Retina (tissue), 1 donor: Measurements from ENCODE around the gene IQCH.
"Not testable (repeated sequence)": the region's sequence is repeated elsewhere in the genome, so short reads cannot be mapped to it uniquely, and the experiment has no call there.

ENCODE experiments used
- DNase-seq: peaks from one replicate; pipeline ENCODE4 v3.0.0-alpha.2; 2016

IQCH gene

GRCh38 chr15:67361100-67361499, 106.5 kb downstream of the IQCH start:
- DNase-seq: no peak

GRCh38 chr15:67363712-67364111, 109.1 kb downstream of the IQCH start:
- DNase-seq: not testable (repeated sequence)

- no peak for DNase-seq
Measured at GRCh38 chr15:67365994-67366393, 111.4 kb downstream of the IQCH start.

DNA sequence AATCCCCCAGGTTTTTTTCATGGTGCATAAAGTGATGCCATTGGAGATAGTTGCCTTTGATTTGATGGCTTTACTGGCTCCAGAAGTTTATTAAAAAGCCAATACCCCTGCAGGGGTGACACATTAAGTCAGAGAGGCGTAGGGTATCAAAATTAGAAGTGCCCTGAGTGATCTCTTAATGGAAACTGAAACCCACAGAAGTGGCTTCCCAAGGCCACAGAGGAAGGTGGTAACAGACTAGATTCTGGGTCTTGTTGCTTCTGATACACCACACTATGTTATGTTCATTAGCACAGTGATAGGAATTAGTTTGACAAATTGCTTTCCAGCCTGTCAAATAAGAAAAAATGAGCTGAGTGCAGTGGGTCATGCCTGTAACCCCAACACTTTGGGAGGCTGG, 112.3 kb downstream of the IQCH start:
- no peak for DNase-seq

- DNase-seq: no peak
Measured at GRCh38 chr15:67369359-67369998, 114.9 kb downstream of the IQCH start.

DNA sequence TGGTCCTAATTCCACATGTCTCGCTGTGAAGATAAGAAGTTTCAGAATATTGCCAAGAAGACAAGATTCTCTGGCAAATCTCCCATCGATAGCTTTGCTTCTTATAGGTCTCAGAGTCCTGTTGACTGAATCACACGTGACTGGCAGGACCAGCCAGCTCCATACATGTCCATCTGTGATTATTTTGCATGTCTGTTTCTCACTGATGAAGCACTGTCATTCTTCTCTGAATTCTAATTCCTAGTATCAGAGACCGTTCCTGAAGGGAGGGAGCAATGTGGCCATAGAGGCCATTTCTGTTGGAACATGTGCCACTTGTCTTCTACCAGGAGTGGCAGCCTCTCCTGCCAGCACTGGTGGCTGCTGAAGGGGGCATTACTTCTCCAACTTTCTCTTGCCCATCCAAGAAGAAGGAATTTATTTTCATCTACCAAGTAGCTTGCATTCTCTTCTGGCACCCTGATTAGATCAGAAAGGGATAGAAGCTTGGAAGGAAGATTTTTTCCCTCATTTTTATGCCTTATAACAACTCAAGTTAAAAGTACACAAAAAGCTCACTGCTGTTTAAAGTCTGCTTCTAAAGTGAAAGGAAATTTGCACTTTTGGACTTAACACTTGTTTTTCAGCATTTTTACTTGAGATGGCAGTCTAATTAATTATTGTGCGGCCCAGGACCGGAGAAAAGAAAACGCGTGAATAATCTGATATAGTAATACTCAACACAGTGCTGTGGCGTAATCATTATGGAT, 115.8 kb downstream of the IQCH start:
- DNase-seq: no peak

DNA sequence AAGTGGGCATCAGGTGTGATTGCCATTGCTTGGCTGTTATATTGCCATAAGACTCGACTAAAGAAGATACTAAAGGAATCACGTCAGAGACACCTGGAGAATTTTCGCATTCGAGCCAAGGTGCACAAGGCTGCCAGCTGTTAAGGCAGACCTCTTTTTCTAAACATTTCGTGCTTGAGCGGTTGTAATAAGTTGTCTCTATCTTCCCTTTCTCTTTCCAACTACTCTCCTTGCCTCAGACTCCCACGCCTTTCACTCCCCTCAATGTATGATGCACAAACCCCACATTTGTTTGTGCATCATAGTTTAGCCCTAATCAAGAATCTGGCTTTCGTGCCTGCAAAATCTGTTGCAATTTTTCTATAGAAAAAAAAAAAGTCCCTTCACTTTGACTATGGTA, 118.0 kb downstream of the IQCH start:
- DNase-seq: peak; percentile 28

- peak; percentile 38 for DNase-seq
Measured at GRCh38 chr15:67372986-67373675, 118.5 kb downstream of the IQCH start.

- DNase-seq: no peak
Measured at GRCh38 chr15:67373971-67374370, 119.4 kb downstream of the IQCH start.

DNA sequence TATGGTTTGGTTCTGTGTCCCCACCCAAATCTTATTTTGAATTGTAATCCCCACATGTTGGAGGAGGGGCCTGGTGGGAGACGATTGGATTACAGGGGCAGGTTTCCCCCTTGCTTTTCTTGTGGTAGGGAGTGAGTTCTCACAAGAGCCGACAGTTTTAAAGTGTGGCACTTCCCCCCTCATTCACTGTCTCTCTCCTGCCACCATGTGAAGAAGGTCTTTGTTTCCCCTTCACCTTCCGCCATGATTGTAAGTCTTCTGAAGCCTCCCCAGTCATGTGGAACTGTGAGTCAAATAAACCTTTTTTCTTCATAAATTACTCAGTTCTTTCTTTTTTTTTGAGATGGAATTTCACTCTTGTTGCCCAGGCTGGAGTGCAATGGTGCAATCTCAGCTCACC, 124.9 kb downstream of the IQCH start:
- no peak for DNase-seq

GRCh38 chr15:67380921-67381320, 126.3 kb downstream of the IQCH start:
- no peak for DNase-seq

GRCh38 chr15:67381416-67382045, 126.9 kb downstream of the IQCH start:
- no peak for DNase-seq

GRCh38 chr15:67382723-67383122, 128.1 kb downstream of the IQCH start:
- DNase-seq: no peak

DNA sequence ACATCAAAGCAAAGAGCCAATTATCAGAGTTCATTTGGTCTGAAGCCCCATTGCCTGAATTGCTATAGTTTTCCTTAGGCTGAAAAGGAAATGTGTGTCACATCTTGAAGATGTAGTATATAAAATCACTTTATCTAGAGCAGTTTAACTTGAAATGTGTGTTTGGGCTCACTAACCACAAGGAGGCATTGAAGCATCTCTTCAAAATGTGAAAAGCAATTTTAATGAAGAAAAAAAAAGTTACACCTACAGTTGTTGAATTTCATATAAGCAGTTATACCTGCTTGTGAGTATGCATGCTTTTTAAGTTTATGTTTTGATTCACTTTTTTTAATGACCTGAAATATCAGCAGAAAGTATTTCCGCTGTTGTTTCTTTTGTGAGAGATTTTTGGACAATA, 129.3 kb downstream of the IQCH start:
- no peak for DNase-seq

DNA sequence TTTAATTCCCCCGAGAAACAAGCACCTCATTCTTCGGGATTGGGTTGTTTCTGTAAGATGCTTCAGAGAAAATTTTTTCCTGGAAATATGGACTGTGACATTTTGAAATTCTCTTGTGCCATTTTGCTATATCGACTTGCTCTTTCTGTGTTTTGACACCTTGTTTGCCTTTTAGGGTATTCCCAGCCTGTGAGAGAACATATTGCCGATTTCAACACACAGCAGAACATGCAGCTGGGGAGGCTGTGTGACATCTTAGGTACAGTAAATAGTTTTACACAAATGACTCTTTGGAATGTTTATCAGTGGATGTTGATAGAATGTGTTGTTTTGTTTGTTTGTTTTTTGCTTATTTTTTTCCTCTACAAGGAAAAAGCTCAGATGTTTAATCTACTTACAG, 130.2 kb downstream of the IQCH start:
- no peak for DNase-seq

DNA sequence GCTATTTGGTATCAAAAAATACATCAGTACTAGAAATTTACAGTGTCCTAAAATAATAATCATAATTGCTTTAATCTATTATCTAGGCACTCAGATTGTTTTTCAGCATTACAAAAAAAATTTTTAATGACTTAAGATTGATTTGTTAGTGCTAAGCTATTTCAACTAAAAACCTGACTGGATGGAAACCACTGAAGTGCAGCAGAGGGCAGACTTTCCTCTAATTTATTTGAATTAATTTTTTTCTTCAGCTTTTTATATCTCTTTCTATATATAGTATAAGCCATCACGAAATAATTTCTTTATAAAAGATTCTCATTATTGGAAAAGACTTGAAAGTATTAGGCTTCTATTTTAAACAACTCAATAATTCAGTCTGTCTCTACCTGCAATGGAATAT, 131.4 kb downstream of the IQCH start:
- no peak for DNase-seq

DNA sequence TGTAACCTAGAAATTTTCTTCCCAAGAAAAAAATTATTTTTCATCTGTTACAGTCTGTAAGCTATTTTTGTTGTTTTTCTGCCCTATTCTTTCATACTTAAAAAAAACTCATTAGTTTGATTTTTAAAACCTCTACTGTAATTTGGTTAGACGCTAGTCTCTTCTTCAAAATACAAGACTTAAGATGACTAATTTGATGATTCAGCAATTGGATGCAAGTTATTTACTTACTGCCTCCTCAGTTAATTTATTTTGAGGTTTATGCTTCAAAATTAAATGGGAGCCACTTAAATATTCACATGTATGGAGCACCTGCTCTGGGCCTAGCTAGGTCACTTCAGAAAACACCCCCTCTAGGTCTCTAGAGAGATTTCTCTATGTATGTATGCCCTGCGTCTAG, 132.4 kb downstream of the IQCH start:
- no peak for DNase-seq

- DNase-seq: no peak
Measured at GRCh38 chr15:67389975-67390374, 135.4 kb downstream of the IQCH start.

DNA sequence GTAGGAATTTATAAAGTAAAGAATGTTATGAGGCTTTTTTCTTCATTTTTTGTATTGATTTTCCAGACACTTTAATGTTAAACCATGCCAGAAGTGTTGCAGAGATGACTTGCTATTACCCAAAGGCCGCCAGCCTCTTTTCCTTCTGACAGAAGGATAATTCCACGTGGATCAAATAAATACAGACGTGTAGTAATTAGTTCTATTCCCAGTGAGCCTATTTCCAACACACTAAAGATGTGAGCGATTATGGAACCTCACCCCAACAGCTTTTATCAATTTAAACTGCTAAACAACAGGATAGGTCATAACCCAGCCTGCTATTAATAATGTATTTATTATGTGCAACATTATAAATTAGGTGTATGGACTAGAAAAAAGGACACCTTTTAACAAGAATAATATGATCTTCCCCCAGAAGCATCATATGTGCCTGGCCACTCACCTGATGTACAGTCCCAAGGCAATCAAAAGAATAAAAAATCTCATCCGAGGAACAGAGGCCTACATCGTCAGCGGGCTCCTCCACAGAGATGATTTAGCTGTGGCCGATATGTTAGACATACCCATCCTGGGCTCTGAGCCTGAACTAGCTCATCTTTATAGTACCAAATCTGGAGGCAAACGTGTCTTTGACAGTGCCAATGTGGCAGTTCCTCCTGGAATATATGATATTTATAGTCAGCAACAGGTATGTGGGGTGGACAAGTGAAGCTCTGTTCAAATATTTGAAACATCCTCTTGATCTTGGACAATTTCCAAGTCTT, 140.5 kb downstream of the IQCH start:
- no peak for DNase-seq

GRCh38 chr15:67396114-67396513, 141.5 kb downstream of the IQCH start:
- no peak for DNase-seq

DNA sequence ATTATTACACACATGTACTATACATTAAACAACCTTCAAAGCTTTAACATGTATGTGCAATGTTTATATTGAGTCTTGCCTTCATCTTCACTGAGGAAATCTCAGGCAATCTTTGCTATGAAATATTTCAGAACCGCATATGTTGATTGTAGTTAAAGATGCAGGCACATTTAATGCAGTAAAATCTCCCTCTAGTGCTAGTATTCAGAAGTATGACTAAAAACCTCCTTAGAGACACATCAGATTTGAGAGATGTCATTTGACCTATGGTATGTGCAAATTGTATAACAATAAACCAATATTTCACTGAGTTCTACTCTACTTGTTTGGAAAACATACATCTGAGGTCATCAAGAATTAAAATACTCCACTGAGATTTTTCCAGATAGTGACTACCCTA, 142.6 kb downstream of the IQCH start:
- DNase-seq: no peak

DNA sequence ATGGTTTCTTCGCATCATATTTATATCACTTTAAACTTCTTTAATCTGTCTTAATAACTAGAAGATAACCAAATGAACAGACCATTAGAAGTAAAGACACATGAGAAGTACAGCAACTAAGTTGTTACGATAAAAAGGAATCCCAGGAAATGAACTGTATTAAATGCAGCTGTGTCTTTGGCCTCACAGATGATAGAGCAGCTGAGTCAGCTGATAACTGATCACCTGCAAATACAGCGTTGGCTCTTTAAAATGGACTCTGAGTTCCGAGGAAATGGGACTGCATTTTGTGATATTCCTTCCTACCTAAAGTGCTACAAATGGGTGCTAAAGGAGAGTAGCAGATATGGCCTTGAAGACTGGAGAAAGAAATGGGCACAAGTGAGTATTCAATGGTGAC, 145.3 kb downstream of the IQCH start:
- DNase-seq: no peak

DNA sequence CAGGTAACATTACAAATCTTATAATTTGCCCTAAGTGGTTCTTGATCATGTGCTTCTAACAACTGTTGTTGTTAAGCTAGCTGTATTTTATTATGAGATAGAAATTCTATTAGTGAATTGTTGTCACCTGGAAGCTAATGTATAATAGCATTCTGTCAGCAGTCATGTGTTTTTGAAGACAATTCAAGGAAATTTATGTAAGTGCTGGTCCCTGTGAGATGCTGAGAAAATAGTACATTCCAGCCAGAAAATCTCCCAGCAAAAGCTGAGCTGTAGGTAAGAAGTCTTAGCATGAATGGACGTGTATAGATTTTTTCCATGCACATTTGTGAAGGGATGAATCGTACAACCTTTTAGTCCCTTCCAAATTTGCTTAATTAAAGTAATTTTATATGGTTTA, 146.3 kb downstream of the IQCH start:
- no peak for DNase-seq
